ES-I3 (cell line): ENCODE measurements around the gene ZNF566.

Source experiments
- H3K36me3 ChIP-seq: 2 replicates; pipeline ENCODE4 v1.6.1; 2013; ENCODE audit warnings: mild to moderate bottlenecking, low read length, control low read depth, moderate library complexity; ENCODE audit not compliant: insufficient read depth
- H3K4me1 ChIP-seq: 2 replicates; pipeline ENCODE4 v1.6.1; 2013; ENCODE audit warnings: mild to moderate bottlenecking, control low read depth, low read length; ENCODE audit not compliant: insufficient read depth
- H3K9ac ChIP-seq: 2 replicates; pipeline ENCODE4 v1.6.1; 2013; ENCODE audit warnings: low read depth, mild to moderate bottlenecking, low read length, moderate library complexity
- H3K9me3 ChIP-seq: 2 replicates; pipeline ENCODE4 v1.6.1; 2013; ENCODE audit warnings: mild to moderate bottlenecking, low read length, moderate library complexity; ENCODE audit not compliant: control insufficient read depth, insufficient read depth

ZNF566 gene

DNA sequence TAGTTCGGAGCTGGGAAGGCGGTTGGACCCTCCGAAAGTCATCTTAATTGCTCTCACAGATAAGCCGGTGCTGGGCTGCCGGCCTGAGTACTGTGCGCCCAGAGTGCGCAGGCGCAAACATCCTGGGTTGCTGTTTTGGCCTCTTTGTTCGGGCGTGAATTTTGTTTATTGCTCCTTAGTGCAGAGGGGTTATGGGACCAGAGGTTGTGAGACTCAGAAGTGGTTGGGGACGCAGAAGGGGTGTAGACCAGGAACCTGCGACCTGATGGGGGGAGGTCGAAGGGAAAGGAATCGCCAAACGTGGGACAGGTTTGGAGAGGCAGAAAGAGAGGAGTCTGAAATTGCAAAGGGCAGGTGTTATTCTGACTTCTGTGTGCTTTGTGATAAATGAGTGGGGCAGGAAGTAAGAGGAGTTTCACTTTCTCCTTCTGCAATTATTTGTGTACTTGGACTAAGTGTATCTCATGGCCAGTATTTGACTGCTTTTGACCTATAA, 607 bp upstream of the ZNF566 start:
- H3K36me3 ChIP-seq, result no peaks in the 10 kb centered on the region
- no peaks in the 10 kb centered on the region; the same call in 1 of the 2 replicates for H3K9me3 ChIP-seq
- H3K4me1 ChIP-seq, result no peaks in the 10 kb centered on the region
- peak overlapping the region; percentile 87 for H3K9ac ChIP-seq

DNA sequence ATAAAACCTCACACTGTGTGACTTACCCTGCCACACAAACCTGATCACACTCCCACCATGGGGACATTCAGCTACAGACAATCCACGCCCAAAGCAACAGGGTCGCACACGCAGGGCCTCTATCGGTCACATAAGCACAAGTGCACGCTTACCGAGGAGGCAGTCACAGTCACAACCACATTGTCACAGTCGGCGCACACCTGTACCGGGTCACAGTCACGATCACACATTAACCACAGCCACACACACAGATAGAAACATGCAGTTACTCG, 579 bp downstream of the ZNF566 start:
- Histone ChIP-seq H3K4me1 (no peaks in the 10 kb centered on the region), H3K9me3 (no peaks in the 10 kb centered on the region; the same call in 1 of the 2 replicates), H3K36me3 (no peaks in the 10 kb centered on the region), H3K9ac (peak overlapping the region; percentile 87)

DNA sequence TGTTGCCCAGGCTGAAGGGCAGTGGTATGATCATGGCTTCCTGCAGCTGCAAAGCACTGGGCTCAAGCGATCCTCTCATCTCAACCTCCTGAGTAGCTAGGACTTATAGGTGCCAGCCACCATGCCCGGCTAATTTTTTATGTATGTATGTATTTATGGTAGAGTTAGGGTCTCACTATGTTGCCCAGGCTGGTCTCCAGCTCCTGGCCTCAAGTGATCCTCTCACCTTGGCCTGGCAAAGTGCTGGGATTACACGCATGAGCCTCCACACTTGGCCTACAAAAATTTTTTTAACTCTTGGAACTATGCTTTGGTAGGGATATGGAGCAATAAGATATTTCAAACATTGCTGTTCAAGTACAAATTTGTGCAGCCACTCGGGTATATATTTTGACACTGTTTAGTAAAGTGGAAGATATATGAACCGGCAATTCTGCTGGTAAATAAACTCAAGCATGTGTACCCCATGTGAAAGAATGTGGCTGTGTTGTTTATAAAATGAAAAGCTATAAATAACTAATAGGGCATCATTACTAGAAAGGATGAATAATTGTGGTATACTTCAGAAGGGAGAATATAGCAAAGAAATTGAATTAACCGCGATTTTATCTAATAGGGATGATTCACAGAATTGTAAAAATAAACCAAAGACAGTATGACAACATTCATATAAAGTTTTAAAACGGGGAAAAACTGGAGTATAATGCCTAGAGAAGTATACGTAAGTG, 1.1 kb downstream of the ZNF566 start:
- no peaks in the 10 kb centered on the region; the same call in 1 of the 2 replicates for H3K9me3 ChIP-seq
- no peaks in the 10 kb centered on the region for H3K36me3 ChIP-seq
- no peaks in the 10 kb centered on the region for H3K4me1 ChIP-seq
- H3K9ac ChIP-seq, result peak overlapping the region; percentile 87

DNA sequence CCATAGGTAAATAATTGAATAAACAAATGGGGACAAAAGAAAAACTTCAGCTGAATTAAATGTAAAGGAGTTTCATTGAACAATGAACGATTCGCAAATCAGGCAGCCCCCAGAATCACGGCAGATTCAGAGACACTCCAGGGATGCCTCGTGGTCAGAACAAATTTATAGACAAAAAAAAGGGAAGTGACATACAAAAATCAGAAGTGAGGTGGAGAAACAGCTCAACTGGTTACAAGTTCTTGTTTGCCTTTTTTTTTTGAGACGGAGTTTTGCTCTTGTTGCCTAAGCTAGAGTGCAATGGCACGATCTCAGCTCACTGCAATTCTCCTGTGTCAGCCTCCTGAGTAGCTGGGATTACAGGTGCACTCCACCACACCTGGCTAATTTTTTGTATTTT, 5.7 kb downstream of the ZNF566 start:
- H3K9me3 ChIP-seq, result no peaks in the 10 kb centered on the region
- no peaks in the 10 kb centered on the region for H3K4me1 ChIP-seq
- H3K9ac ChIP-seq, result no peak overlapping the region
- H3K36me3 ChIP-seq, result no peaks in the 10 kb centered on the region

DNA sequence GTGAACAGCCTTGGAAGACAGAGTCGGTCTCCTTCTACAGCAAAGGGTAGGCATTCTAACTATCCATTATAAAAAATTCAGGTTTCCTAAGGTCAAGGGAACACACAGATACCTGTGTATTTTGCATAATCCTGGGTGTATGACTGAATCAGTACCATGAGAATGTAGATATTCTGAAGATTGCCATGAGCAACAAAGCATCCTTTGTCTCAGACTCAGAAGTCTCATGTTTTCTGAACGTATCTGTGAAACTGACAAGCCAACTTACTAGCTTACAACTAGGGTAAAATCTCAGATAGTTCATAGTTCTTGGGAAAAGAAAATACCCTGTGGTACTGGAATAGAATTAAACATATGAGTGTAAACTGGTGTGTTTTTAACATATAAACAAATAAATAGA, 6.5 kb downstream of the ZNF566 start:
- H3K36me3 ChIP-seq, result no peaks in the 10 kb centered on the region
- H3K4me1 ChIP-seq, result no peaks in the 10 kb centered on the region
- no peak overlapping the region for H3K9ac ChIP-seq
- no peaks in the 10 kb centered on the region for H3K9me3 ChIP-seq

DNA sequence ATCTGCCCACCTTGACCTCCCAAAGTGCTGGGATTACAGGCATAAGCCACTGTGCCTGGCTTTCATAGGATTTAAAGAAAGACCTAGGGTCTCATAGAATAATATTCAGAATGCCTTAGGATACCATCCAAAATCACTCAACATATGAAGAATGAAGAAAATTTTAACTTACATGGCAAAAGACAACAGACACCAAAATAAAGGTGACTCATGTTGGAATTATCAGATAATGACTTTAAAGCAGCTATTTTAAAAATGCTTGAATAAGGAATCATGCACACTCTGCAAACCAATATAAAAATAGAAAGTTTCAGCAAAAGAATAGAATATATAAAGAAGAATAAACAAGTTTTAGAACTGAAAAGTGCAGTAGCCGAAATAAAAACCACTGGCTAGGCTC, 29.3 kb downstream of the ZNF566 start:
- Histone ChIP-seq H3K4me1 (no peaks in the 10 kb centered on the region), H3K36me3 (no peaks in the 10 kb centered on the region), H3K9ac (no peak overlapping the region), H3K9me3 (no peaks in the 10 kb centered on the region)

DNA sequence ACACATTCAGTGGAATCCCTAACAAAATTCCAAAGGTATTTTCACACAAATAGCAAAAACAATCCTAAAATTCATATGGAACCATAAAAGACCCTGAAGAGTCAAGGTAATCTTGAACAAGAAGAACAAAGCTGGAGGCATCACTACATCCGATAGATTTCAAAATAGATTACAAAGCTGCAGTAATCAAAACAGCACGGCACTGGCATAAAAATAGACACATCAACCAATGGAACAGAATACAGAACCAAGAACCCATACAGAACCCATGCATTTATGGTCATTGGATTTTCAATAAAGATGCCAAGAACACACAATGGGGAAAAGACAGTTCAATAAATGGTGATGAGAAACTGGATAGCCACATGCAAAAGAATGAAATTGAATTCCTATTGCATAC, 32.5 kb downstream of the ZNF566 start:
- no peaks in the 10 kb centered on the region for H3K9me3 ChIP-seq
- no peaks in the 10 kb centered on the region for H3K36me3 ChIP-seq

DNA sequence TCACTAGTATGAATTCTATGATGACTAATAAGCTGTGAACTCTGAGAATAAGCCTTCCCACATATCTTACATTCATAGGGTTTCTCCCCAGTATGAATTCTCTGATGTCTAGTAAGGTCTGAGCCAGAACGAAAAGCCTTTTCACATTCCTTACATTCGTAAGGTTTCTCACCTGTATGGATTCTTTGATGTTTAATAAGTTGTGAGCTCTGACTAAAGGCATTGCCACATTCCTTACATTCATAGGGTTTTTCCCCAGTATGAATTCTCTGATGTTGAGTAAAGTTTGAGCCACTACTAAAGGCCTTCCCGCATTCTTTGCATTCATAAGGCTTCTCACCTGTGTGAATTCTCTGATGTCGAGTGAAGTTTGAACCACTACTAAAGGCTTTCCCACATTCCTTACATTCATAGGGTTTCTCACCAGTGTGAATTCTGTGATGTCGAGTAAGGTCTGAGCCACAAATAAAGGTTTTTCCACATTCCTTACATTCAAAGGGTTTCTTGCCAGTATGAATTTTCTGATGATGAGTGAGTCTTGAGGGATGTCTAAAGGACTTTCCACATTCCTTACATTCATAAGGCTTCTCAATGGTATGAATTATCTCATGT, 40.2 kb downstream of the ZNF566 start:
- peaks cover 14% of the 10 kb centered on the region for H3K36me3 ChIP-seq
- no peaks in the 10 kb centered on the region for H3K4me1 ChIP-seq
- H3K9me3 ChIP-seq, result peaks cover 28% of the 10 kb centered on the region
- H3K9ac ChIP-seq, result no peak overlapping the region

More for the DNA sequence above, 32.5 kb downstream of the ZNF566 start:
- Histone ChIP-seq H3K9ac (no peak overlapping the region), H3K4me1 (no peaks in the 10 kb centered on the region)

DNA sequence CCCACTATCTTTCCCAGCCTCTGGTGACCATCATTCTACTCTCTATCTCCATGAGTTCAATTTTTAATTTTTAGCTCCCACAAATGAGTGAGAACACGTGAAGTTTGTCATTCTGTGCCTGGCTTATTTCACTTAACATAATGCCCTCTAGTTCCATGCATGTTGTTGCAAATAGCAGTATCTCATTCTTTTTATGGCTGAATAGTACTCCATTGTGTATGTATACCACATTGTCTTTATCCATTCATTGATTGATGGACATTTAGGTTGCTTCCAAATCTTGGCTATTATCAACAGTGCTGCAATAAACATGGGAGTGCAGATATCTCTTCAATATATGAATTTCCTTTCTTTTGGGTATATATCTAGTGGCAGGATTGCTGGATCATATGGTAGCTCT, 48.0 kb downstream of the ZNF566 start:
- Histone ChIP-seq H3K4me1 (no peaks in the 10 kb centered on the region), H3K36me3 (no peaks in the 10 kb centered on the region), H3K9me3 (no peaks in the 10 kb centered on the region; the same call in 1 of the 2 replicates), H3K9ac (no peak overlapping the region)

DNA sequence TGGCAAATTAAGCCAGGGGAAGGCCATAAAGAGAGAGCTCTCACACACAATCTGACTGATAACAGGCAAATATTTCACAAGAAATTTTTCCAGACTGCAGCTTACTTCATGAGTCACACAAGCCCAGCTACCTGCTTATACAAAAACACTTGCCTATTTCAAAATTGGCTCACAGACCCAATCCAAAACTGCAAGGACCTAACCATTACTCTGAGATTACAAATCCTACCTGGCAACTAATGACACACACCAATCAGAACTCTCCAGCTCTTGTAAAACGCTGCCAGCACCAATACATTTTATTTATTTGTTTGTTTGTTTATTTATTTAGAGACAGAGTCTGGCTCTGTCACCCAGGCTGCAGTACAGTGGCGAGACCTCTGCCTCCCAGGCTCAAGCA, 52.8 kb downstream of the ZNF566 start:
- no peaks in the 10 kb centered on the region for H3K9me3 ChIP-seq
- H3K4me1 ChIP-seq, result no peaks in the 10 kb centered on the region
- no peak overlapping the region for H3K9ac ChIP-seq
- no peaks in the 10 kb centered on the region for H3K36me3 ChIP-seq

DNA sequence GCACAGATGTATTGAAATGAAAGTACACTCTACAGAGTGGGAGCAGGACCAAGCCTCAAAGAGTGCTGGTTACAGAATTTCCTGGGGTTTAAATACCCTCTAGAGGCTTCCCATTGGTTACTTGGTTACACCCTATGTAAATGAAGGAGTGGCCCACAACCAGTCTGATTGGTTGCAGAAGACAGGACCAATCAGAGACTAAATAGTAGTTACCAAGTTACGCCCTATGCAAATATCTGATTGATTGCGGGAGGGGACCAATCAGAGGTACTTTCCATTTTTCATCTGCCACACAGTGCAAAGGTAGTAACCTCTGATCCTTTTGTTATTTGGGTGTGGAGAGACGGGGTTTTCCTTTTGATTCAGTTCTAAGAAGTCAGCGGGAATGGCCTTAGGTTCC, 65.4 kb downstream of the ZNF566 start:
- Histone ChIP-seq H3K9me3 (no peaks in the 10 kb centered on the region; the same call in 1 of the 2 replicates), H3K9ac (no peak overlapping the region)

DNA sequence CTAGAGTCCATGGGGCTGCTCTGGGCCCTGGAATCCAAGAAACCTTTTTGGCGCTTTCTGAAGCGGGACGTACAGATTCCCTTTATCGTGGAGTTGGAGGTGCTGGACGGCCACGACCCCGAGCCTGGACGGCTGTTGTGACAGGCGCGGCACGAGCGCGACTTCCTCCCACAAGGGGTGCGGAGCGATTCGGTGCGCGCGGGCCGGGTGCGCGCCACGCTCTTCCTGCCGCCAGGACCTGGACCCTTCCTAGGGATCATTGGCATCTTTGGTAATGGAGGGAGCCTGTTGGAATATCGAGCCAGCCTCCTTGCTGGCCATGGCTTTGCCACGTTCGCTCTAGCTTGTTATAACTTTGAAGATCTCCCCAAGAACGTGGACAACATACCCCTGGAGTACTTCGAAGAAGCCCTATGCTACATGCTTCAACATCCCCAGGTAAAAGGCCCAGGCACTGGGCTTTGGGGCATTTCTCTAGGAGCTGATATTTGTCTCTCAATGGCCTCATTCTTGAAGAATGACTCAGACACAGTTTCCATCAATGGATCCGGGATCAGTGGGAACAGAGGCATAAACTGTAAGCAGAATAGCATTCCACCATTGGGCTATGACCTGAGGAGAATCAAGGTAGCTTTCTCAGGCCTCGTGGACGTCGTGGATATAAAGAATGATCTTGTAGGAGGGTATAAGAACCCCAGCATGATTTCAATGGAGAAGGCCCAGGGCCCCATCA, 67.4 kb downstream of the ZNF566 start:
- Histone ChIP-seq H3K4me1 (no peaks in the 10 kb centered on the region), H3K9ac (peak overlapping the region; percentile 40; the same call in 1 of the 2 replicates), H3K9me3 (no peaks in the 10 kb centered on the region; the same call in 1 of the 2 replicates), H3K36me3 (no peaks in the 10 kb centered on the region)

More for the DNA sequence above, 65.4 kb downstream of the ZNF566 start:
- H3K36me3 ChIP-seq, result no peaks in the 10 kb centered on the region
- H3K4me1 ChIP-seq, result no peaks in the 10 kb centered on the region

DNA sequence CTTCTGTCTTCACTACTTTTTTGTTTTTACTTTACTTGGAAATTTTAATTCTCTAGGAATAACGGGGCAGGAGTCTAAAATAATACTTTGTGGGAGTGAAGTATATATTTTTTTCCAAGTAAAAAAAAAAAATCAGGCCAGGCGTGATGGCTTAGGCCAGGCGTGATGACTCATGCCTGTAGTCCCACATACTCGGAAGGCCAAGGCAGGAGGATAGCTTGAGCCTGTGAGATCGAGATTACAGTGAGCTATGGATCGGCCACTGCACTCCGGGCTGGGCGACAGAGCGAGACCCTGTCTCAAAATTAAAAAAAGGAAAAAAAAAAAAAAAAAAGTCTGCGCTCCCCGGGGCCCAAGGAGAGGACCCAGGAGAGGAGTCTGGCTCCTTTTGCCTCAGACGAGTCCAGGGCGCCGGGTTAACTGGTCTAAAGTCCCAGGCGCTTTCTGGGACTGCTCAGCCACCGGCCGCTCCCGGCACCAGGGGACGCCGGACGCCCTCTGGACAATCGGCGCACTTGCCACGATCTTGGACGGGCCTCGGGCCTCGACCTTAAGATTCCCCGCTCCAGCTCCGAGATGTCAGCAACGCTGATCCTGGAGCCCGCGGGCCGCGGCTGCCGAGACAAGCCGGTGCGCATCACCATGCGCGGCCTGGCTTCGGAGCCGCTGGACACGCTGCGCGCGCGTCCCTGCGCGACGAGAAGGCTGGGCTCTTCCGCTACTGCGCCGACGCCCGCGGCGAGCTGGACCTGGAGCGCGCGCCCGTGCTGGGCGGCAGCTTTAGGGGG, 68.2 kb downstream of the ZNF566 start:
- no peaks in the 10 kb centered on the region; the same call in 1 of the 2 replicates for H3K9me3 ChIP-seq
- peak overlapping the region; percentile 40; the same call in 1 of the 2 replicates for H3K9ac ChIP-seq
- H3K4me1 ChIP-seq, result no peaks in the 10 kb centered on the region
- no peaks in the 10 kb centered on the region for H3K36me3 ChIP-seq
